ENCODE measurements around the gene PLA2G2E. TPM values are rescaled to one million over a fixed set of nuclear protein-coding genes. Genes with fewer than 3 reads are reported as not detected.
A peak's percentile ranks its signal among the peaks of the same experiment; 100 is the strongest.

The PLA2G2E gene
- total RNA-seq: not detected in 2 replicates

- DNase-seq (ENCODE audit: low read depth, low spot score): no peak
Measured at GRCh38 chr1:19923137-19923952, at the start of gene PLA2G2E. TSS of gene PLA2G2E (minus strand) at chr1:19923617. CDS start at chr1:19923559, 58 bp downstream.

DNA sequence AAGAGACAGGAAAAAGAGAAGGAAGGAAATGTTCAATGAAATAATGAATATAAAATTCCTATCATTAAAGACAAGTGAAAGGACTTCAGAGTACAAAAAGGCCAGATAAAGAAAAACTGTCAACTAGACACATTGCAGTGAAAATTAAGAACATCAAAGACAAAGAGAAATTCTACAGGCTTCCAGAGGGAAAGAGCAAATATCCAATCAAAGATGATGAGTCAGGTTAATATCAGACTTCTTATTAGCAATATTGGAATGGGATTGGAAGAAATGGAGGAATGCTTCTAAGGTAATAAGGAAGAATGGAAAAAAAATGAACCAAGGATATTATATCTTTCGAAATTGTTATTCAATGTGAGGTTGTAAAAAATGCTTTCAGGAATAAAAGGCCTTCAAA lies 48.2 kb upstream of the PLA2G2E start:
- DNase-seq (ENCODE audit: low read depth, low spot score): no peak

GRCh38 chr1:19969898-19970660 lies 46.7 kb upstream of the PLA2G2E start:
- no peak for DNase-seq (ENCODE audit: low read depth, low spot score)

GRCh38 chr1:19967808-19968207 lies 44.4 kb upstream of the PLA2G2E start:
- DNase-seq (ENCODE audit: low read depth, low spot score): no peak

DNA sequence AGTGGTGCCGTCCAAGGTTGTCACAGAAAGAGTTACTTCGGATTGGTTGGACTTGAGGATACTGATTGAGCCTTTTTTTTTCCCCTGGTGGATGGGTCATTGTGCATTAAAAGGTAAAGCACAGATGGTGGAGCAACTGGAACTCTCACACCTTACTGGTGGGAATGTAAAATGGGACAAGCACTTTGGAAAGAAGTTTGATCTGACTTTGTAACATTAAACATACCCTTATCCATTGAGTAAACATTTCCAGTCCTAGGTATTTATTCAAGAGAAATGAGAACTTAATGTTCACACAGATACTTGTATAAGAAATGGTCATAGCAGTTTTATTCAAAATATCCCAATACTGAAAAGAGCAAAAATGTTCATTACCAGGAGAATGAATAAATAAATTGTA lies 41.1 kb upstream of the PLA2G2E start:
- DNase-seq (ENCODE audit: low read depth, low spot score): no peak

GRCh38 chr1:19963636-19964035 lies 40.2 kb upstream of the PLA2G2E start:
- DNase-seq (ENCODE audit: low read depth, low spot score): no peak

GRCh38 chr1:19960591-19960990 lies 37.2 kb upstream of the PLA2G2E start:
- no peak for DNase-seq (ENCODE audit: low read depth, low spot score)

GRCh38 chr1:19957779-19958178 lies 34.4 kb upstream of the PLA2G2E start:
- no peak for DNase-seq (ENCODE audit: low read depth, low spot score)

GRCh38 chr1:19955534-19956170 lies 32.2 kb upstream of the PLA2G2E start:
- DNase-seq (ENCODE audit: low read depth, low spot score): no peak

DNA sequence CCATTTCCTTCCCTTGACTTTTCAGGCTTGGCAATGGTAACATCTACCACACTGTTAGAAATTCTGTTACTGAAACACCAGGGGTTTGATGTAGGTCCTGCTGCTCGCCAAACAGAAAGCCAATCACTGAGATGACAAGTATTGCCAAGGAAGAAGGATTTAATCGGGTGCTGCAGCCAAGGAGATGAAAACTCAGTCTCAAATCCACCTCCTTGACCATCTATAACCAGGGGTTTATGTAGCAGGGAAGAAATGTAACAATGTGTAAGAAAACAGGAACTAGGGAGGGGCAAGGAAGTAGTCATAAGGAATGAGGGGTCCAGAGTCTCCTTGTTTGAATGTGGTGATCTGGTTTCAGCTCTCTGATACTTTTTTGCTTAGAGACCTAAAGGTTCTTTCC lies 30.6 kb upstream of the PLA2G2E start:
- DNase-seq (ENCODE audit: low read depth, low spot score): no peak

DNA sequence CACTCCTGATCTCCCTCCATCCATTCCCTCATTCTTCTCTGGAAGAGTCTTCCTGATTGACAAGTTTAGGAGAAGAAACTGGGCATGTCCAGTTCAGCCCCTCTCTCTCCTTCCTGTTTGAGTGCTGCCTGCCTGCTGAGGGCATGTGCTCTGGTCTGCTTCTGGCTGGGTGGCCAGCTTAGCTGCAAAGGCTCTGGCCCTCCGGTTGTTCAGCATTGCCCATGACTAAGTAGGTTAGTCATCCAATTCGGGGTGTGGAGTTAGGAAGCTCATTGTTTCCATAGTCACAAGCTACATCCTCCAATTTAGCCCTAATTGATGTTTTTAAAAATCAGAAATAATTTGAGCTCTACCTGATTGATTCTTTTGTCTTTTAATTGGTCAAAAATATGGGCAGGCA lies 25.6 kb upstream of the PLA2G2E start:
- DNase-seq (ENCODE audit: low read depth, low spot score): peak; percentile 66

GRCh38 chr1:19946971-19947370 lies 23.6 kb upstream of the PLA2G2E start:
- no peak for DNase-seq (ENCODE audit: low read depth, low spot score)

DNA sequence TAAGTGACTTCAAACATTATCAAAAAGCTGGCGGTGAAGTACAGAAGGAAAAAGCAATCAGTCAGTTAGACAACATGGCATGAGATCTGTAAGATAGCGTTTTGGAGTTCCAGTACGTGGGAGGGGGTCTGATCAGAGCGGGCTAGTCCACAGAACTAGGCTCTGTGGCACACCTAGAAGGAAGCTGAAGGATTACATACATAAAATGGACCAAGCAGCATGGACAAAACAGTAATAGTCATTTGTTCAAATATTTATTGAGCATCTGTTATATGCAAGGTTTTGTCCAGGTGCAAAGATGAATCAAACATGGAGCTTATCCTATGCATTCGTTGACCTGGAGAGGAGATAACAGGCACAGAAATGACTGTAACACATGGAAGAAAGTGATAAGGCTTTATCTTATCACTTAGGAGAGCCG lies 22.9 kb upstream of the PLA2G2E start:
- no peak for DNase-seq (ENCODE audit: low read depth, low spot score)

- DNase-seq (ENCODE audit: low read depth, low spot score): no peak
Measured at GRCh38 chr1:19945914-19946313, 22.5 kb upstream of the PLA2G2E start.

DNA sequence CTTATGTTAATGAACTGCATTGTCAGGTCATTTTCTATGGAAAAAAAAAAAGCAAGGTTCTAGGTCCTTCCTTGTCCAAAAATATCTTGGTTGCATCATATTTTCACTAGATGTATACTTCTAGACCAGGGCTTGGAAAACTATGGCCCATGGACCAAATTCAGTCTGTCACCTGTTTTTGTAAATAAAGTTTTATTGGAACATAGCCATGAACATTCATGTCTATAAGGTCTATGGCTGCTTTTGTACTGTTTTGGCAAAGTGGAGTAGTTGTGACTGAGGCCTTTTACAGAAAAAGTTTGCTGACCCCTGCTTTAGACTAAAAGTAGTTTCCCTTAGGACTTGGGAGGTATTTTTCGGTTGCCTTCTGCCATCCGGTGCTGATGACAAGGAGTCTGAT lies 19.2 kb upstream of the PLA2G2E start:
- no peak for DNase-seq (ENCODE audit: low read depth, low spot score)

DNA sequence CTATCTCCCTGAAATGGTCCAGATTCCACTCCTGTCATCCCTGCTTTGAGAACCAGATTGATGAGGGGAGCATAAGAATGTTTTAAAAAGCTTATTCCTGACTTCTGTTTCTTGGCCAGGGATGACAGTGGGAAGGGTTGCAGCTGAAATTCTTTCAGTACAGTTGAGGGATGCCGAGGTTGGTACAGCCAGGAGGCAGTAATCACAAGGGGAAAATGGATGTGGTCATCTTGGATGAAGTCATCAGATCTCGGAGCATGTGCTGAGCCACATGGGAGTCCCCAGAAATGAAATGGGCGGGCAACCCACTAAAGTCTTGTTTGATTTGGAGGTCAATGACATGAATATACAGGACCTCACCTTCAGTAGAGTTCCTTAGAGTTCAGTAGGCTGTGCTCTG lies 18.7 kb upstream of the PLA2G2E start:
- DNase-seq (ENCODE audit: low read depth, low spot score): no peak

DNA sequence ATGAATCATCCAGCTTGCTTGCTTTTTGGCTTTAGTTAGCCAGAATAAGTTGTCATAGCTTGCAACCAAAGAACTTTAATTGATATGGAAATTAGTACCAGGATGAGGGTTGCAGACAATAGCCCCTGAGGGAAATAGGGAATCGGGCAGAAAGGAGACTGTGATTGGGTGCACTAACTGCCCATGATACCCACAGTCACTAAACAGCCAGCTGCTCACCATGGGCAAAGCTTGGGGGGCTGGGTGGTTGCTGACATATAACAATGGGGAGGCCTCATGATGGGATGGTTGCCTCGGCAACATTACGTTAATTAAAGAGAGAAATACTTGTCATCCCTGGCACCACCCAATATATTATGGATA lies 17.8 kb upstream of the PLA2G2E start:
- no peak for DNase-seq (ENCODE audit: low read depth, low spot score)

GRCh38 chr1:19940486-19941205 lies 17.2 kb upstream of the PLA2G2E start:
- no peak for DNase-seq (ENCODE audit: low read depth, low spot score)

- DNase-seq (ENCODE audit: low read depth, low spot score): no peak
Measured at GRCh38 chr1:19938472-19938871, 15.1 kb upstream of the PLA2G2E start.

DNA sequence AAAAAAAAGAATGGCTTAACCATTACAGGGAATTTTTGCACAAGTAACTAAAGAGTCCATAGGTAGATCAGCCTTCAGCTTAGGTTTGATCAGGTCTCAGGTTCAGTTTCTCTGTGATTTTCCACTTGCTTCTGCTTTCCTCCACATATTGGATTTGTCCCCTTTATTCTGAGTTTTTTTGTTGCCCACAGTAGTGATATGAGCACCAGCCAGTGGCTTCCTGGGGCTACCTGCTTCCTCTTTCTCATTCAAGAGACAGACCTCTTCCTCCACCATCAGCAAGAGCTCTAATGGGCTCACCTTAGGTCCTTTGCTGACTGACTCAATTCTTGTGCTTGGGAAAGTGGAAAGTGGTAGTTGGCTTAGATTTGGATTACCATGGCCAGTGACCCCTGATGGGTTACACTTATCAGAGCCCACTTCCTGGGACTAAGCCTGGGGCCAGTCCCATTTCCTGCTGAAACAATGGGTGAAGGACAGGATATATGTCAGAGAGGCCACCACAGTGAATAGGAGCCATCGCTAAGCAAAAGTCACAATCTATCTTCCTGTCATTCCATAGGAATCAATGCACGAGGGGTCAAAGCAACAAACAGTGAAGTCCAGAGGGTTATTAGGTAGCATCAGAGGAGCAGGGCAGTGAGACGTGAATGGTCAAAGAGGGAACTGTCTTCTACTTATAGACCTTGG lies 12.8 kb upstream of the PLA2G2E start:
- DNase-seq (ENCODE audit: low read depth, low spot score): no peak

GRCh38 chr1:19934336-19934735 lies 10.9 kb upstream of the PLA2G2E start:
- DNase-seq (ENCODE audit: low read depth, low spot score): no peak
